Gastrocnemius medialis (tissue), 4 donors: ENCODE measurements around the gene ANKS1B.

Source experiments
- POLR2A ChIP-seq, 2 donors: fragments of 450-650 bp; IDR thresholded peaks; one replicate each; pipeline ENCODE4 v1.6.1; 2017; ENCODE audit warnings: antibody characterized with exemption in 2 of 2, mild to moderate bottlenecking in 2 of 2, moderate library complexity in 2 of 2
- TF ChIP-seq, protein P1 (sequence below), 5 experiments: fragments of 450-650 bp in 3 of 5; fragments of 200-600 bp in 2 of 5; sonication (generic) in 2 of 5; IDR thresholded peaks in 4 of 5; conservative IDR thresholded peaks in 1 of 5; 1 replicate in 4 of 5; 2 replicates in 1 of 5; pipeline ENCODE4 v1.5.1; 2016 to 2019; ENCODE audit warnings: antibody characterized with exemption in 5 of 5, mild to moderate bottlenecking in 3 of 5, moderate library complexity in 3 of 5

DNA sequence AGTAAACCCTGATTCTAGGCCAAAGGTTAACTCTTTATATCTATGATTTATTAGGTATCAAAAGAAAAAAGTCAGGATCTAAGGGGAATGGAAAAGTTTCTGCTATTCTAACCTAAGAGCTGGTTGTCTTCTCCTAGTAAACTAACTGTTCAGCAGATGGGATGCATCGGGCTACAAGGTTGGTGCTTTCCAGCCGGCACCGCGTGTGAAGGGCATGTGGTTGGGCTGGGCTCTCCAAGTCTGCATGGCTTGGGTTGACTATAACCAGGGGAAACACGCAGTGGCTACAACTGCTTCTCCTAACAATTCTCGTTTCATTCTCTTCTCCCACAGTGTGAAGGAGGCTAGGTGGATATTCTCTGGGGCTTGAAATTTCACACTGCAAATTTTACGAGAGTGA is 985.2 kb downstream of the ANKS1B start:
- TF ChIP-seq, protein P1, sequence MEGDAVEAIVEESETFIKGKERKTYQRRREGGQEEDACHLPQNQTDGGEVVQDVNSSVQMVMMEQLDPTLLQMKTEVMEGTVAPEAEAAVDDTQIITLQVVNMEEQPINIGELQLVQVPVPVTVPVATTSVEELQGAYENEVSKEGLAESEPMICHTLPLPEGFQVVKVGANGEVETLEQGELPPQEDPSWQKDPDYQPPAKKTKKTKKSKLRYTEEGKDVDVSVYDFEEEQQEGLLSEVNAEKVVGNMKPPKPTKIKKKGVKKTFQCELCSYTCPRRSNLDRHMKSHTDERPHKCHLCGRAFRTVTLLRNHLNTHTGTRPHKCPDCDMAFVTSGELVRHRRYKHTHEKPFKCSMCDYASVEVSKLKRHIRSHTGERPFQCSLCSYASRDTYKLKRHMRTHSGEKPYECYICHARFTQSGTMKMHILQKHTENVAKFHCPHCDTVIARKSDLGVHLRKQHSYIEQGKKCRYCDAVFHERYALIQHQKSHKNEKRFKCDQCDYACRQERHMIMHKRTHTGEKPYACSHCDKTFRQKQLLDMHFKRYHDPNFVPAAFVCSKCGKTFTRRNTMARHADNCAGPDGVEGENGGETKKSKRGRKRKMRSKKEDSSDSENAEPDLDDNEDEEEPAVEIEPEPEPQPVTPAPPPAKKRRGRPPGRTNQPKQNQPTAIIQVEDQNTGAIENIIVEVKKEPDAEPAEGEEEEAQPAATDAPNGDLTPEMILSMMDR (IDR thresholded peaks at IDR 0.05 in 4 of 5, conservative IDR thresholded peaks at IDR 0.05 in 1 of 5) = no peak
- TF ChIP-seq POLR2A (IDR thresholded peaks at IDR 0.05) = no peak
